ENCODE measurements around the gene QSER1.

DNA sequence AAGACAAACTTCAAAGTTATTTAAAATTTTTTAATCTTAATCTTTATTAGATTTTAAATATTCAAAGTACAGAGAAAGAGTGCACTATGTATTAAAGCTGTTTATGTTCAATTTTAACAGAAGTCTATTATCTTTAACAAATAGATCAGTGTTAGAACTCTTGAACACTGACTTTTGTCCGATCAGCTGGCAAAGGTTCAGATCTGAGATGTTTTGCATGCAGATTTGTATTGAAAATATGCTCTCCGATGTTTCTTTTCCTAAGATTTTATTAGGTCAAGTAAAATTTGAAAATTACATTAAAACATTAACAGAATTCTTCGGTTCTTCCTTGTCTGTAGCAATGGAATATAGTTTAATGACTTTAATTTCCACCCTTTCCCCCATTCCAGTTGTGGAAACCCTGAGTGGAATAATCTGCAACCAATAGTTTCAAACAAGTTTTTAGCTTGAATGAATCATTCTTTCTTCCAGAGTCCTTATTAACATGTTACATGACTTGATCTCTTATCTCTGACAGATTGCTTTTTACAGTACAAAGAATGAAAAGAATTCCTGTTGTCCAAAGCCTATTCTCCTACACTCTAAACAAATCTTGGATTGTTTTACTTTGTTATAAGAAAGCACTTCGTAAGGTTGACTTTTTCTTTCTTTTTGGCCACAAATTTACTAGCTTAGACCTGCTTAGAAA lies 135.4 kb downstream of the QSER1 start:
- TF ChIP-seq, protein P1, sequence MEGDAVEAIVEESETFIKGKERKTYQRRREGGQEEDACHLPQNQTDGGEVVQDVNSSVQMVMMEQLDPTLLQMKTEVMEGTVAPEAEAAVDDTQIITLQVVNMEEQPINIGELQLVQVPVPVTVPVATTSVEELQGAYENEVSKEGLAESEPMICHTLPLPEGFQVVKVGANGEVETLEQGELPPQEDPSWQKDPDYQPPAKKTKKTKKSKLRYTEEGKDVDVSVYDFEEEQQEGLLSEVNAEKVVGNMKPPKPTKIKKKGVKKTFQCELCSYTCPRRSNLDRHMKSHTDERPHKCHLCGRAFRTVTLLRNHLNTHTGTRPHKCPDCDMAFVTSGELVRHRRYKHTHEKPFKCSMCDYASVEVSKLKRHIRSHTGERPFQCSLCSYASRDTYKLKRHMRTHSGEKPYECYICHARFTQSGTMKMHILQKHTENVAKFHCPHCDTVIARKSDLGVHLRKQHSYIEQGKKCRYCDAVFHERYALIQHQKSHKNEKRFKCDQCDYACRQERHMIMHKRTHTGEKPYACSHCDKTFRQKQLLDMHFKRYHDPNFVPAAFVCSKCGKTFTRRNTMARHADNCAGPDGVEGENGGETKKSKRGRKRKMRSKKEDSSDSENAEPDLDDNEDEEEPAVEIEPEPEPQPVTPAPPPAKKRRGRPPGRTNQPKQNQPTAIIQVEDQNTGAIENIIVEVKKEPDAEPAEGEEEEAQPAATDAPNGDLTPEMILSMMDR (IDR thresholded peaks at IDR 0.05) = no peak
- TF ChIP-seq POLR2A (IDR thresholded peaks at IDR 0.05) = no peak

Measured in body of pancreas (tissue), 4 donors.